OCI-LY1 (cell line): ENCODE data around the gene HSP90AB1.

Source experiments
- EZH2 ChIP-seq: fragments of 200-600 bp; sonication (generic), shearing (Covaris generic); IDR thresholded peaks from 2 replicates; pipeline ENCODE4 v1.8.0; 2017; ENCODE audit warnings: borderline replicate concordance, mixed run types, mild to moderate bottlenecking, antibody characterized with exemption, low read length, moderate library complexity, mixed read lengths
- TF ChIP-seq, protein P1 (sequence below): fragments of 200-600 bp; sonication (generic), shearing (Covaris generic); IDR thresholded peaks from 2 replicates; pipeline ENCODE4 v1.5.1; 2017; ENCODE audit warnings: mild to moderate bottlenecking, antibody characterized with exemption, low read length, moderate library complexity, mixed read lengths

DNA sequence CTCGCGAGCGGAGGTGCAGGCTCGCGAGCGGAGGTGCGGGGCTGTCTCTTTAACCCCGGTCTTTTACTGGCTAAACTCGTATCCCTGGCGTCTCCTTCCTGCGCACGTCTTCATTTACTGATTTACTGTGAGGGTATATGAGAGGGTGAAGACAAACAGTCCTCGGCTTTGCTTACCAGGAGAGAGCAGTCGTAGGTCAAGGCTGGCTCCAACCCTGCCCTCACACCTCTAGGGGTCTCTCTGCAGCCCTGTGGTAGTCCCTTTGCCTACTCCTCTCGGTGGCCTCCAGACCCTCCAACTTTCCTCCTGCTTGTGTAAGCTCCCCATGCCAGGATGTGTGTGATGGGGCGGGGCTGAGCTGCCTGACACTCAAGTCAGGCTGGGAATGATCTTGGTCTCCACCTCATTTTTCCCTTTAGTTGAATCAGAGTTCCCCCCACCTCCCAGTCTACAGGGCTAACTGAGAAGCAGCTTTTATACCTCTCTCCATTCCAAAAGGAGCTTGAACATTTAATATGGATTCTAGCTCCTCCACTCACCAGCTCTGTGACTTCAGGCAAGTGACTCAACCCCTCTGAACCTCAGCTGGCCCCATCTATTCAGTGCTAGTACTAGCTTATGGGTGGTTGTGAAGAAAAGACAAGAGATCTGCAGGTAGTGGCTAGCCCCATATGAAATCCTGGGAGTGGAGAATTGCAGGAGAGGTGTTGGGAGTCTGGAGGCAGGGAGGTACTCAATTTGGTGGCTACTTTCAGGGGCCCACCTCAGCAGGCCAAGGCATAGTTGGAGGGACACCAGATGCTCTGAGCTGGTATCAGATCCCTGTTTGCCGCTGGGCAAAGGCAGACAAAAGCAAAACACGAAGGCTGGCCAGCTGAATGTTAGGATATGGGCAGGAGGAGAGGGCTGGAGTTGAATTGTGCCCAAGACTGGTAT lies 22.6 kb upstream of the HSP90AB1 start:
- TF ChIP-seq, protein P1, sequence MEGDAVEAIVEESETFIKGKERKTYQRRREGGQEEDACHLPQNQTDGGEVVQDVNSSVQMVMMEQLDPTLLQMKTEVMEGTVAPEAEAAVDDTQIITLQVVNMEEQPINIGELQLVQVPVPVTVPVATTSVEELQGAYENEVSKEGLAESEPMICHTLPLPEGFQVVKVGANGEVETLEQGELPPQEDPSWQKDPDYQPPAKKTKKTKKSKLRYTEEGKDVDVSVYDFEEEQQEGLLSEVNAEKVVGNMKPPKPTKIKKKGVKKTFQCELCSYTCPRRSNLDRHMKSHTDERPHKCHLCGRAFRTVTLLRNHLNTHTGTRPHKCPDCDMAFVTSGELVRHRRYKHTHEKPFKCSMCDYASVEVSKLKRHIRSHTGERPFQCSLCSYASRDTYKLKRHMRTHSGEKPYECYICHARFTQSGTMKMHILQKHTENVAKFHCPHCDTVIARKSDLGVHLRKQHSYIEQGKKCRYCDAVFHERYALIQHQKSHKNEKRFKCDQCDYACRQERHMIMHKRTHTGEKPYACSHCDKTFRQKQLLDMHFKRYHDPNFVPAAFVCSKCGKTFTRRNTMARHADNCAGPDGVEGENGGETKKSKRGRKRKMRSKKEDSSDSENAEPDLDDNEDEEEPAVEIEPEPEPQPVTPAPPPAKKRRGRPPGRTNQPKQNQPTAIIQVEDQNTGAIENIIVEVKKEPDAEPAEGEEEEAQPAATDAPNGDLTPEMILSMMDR: peak; percentile 60
- TF ChIP-seq EZH2: no peak
